ENCODE measurements around the gene PNMA8A.

The PNMA8A gene

DNA sequence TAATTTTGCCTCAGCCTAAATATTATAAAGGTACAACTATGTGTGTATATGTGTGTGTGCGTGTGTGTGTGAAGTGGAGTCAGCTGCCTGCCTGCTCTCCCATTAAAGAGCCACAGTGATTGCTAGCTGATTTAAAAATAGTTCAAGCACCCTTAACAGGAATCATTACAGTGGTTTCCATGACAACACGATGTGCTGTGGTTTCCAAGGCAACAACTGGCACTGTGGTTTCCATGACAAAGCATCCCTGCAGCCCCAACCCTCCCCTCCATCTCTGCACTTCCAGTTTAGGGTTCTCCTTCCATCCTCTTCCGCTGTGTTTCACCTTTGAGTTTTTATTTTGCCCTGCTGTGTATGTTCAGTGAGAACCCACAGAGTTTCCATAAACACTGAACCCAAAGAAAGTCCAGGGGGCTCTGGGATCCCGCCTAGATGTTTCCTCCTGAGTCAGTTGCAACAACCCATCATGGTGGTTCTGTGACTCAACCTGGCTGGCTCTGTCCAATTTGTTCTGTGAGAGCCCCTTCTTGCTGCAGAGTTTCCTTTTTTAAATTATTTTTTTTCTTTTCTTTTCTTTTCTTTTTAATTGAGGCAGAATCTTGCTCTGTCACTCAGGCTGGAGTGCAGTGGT, 7.1 kb upstream of the PNMA8A start:
- Histone ChIP-seq H3K27me3 (replicated peaks; ENCODE audit: control insufficient read depth, insufficient read depth, low read length) (no peaks in the 10 kb centered on the region), H3K4me3 (replicated peaks; ENCODE audit: low read depth, low read length) (no peak overlapping the region), H3K36me3 (ENCODE audit: control insufficient read depth, insufficient read depth, low read length) (no peaks in the 10 kb centered on the region)
- TF ChIP-seq, protein P1, sequence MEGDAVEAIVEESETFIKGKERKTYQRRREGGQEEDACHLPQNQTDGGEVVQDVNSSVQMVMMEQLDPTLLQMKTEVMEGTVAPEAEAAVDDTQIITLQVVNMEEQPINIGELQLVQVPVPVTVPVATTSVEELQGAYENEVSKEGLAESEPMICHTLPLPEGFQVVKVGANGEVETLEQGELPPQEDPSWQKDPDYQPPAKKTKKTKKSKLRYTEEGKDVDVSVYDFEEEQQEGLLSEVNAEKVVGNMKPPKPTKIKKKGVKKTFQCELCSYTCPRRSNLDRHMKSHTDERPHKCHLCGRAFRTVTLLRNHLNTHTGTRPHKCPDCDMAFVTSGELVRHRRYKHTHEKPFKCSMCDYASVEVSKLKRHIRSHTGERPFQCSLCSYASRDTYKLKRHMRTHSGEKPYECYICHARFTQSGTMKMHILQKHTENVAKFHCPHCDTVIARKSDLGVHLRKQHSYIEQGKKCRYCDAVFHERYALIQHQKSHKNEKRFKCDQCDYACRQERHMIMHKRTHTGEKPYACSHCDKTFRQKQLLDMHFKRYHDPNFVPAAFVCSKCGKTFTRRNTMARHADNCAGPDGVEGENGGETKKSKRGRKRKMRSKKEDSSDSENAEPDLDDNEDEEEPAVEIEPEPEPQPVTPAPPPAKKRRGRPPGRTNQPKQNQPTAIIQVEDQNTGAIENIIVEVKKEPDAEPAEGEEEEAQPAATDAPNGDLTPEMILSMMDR (IDR thresholded peaks at IDR 0.05; ENCODE audit: insufficient read depth, low read length, poor library complexity, severe bottlenecking), result no peak
- DNase-seq (ENCODE audit: extremely low read depth, insufficient read length), result no peak

GRCh38 chr19:46475986-46476385, 4.6 kb upstream of the PNMA8A start:
- Histone ChIP-seq H3K36me3 (ENCODE audit: control insufficient read depth, insufficient read depth, low read length) (no peaks in the 10 kb centered on the region), H3K27me3 (replicated peaks; ENCODE audit: control insufficient read depth, insufficient read depth, low read length) (no peaks in the 10 kb centered on the region), H3K4me3 (replicated peaks; ENCODE audit: low read depth, low read length) (no peak overlapping the region)
- no peak for DNase-seq (ENCODE audit: extremely low read depth, insufficient read length)
- TF ChIP-seq, protein P1 (IDR thresholded peaks at IDR 0.05; ENCODE audit: insufficient read depth, low read length, poor library complexity, severe bottlenecking), result no peak

GRCh38 chr19:46474211-46474610, 2.8 kb upstream of the PNMA8A start:
- DNase-seq (ENCODE audit: extremely low read depth, insufficient read length), result no peak
- TF ChIP-seq, protein P1 (IDR thresholded peaks at IDR 0.05; ENCODE audit: insufficient read depth, low read length, poor library complexity, severe bottlenecking), result no peak
- no peaks in the 10 kb centered on the region for H3K36me3 ChIP-seq (ENCODE audit: control insufficient read depth, insufficient read depth, low read length)
- no peaks in the 10 kb centered on the region for H3K27me3 ChIP-seq (replicated peaks; ENCODE audit: control insufficient read depth, insufficient read depth, low read length)
- no peak overlapping the region for H3K4me3 ChIP-seq (replicated peaks; ENCODE audit: low read depth, low read length)

DNA sequence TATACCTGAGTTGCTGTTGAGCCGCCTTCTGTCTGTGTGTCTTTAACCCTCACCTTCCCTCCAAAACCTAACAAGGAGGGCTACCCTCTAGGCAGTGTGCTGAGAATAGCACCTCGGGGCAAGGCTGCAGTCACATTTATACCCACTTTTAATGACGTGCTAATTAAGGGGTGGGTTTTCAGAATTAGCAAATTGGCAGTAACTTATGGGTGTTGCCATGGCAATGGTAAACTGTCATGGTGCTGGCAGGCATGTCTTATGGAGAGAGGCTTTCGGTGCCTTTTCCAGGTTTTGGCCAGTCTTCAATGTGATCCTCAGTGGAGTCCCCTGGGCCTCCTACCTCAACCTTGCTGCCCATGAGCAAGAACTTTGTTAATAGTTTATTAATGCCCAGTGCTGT, 1.2 kb upstream of the PNMA8A start:
- DNase-seq (ENCODE audit: extremely low read depth, insufficient read length), result no peak
- Histone ChIP-seq H3K27me3 (replicated peaks; ENCODE audit: control insufficient read depth, insufficient read depth, low read length) (no peaks in the 10 kb centered on the region), H3K4me3 (replicated peaks; ENCODE audit: low read depth, low read length) (no peak overlapping the region), H3K36me3 (ENCODE audit: control insufficient read depth, insufficient read depth, low read length) (no peaks in the 10 kb centered on the region)
- TF ChIP-seq, protein P1 (IDR thresholded peaks at IDR 0.05; ENCODE audit: insufficient read depth, low read length, poor library complexity, severe bottlenecking), result no peak

DNA sequence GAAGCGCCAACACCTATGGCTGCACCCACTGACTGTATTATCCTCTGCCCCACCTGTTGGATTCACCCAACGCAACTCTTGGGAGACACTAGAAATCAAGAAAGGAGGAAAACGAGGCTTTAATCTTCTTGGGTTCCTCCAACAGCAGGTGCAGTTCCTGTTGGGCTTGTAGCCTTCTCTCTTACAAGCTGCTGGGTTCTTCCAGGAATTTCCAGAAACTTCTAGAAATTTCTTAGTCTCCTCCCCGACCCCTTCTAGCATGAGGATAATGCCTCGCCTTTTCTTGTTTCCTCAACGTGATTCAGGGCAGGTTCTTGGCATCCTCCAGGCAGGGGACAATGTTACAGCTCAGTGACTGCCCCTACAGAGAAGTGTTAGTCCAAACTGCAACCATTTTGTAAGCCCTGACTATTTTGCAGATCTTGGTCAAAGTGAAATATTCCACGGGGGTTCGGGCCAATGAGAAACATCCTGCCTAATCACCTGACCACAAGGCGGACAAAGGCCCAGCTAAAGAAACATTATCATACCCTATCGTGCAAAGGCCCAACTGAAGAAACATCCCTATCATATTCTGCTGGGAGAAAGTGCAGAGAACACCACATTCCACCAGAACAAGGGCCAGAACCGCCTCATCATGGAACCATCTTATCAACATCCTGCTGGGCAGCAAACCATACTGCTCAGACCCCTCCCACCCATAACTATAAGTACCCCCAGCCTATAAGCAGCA, 614 bp upstream of the PNMA8A start:
- H3K36me3 ChIP-seq (ENCODE audit: control insufficient read depth, insufficient read depth, low read length), result no peaks in the 10 kb centered on the region
- DNase-seq (ENCODE audit: extremely low read depth, insufficient read length), result no peak
- no peaks in the 10 kb centered on the region for H3K27me3 ChIP-seq (replicated peaks; ENCODE audit: control insufficient read depth, insufficient read depth, low read length)
- TF ChIP-seq, protein P1 (IDR thresholded peaks at IDR 0.05; ENCODE audit: insufficient read depth, low read length, poor library complexity, severe bottlenecking), result no peak
- H3K4me3 ChIP-seq (replicated peaks; ENCODE audit: low read depth, low read length), result no peak overlapping the region

Data from GM06990 (cell line).